SK-N-SH treated with all-trans-retinoic acid at 6 μM for 48 hours (cell line): ENCODE data around the gene MAMDC4.

Source experiments
- ARNTL ChIP-seq: fragments of 450-650 bp; formaldehyde crosslinking; IDR thresholded peaks from 2 replicates; pipeline ENCODE4 v1.5.0; 2020; ENCODE audit warnings: low read depth, mild to moderate bottlenecking, moderate library complexity, borderline replicate concordance
- BACH2 ChIP-seq: fragments of 250-450 bp; sonication (Bioruptor Pico); IDR thresholded peaks from 2 replicates; pipeline ENCODE4 v1.9.0; 2021; ENCODE audit warnings: mild to moderate bottlenecking, borderline replicate concordance
- OSR1 ChIP-seq: fragments of 250-450 bp; sonication (Bioruptor Pico); IDR thresholded peaks from 2 replicates; pipeline ENCODE4 v1.8.0; 2022; ENCODE audit warnings: moderate library complexity, mild to moderate bottlenecking, inconsistent platforms
- PPARA ChIP-seq: fragments of 250-450 bp; sonication (Bioruptor Pico); IDR thresholded peaks from 2 replicates; pipeline ENCODE4 v1.5.0; 2020; ENCODE audit warnings: mild to moderate bottlenecking, borderline replicate concordance
- SNAI2 ChIP-seq: fragments of 250-450 bp; sonication (Bioruptor Pico); IDR thresholded peaks from 2 replicates; pipeline ENCODE4 v1.5.0; 2020; ENCODE audit warnings: mild to moderate bottlenecking, moderate library complexity
- ZFP3 ChIP-seq: fragments of 250-450 bp; sonication (Bioruptor Pico); IDR thresholded peaks from 2 replicates; pipeline ENCODE4 v1.5.0; 2020; ENCODE audit warnings: mild to moderate bottlenecking, moderate library complexity
- TF ChIP-seq, protein P1 (sequence below): fragments of 250-450 bp; sonication (Bioruptor Pico); IDR thresholded peaks from 2 replicates; pipeline ENCODE4 v1.5.1; 2020; ENCODE audit warnings: low read depth, mild to moderate bottlenecking, moderate library complexity
- TF ChIP-seq, protein P2 (sequence below): fragments of 250-450 bp; sonication (Bioruptor Pico); IDR thresholded peaks from 2 replicates; pipeline ENCODE4 v1.8.0; 2020; ENCODE audit warnings: mild to moderate bottlenecking, moderate library complexity, borderline replicate concordance

- TF ChIP-seq ZFP3 (CRISPR knock-in tag) (no peak), BACH2 (CRISPR knock-in tag) (no peak), OSR1 (no peak), ARNTL (no peak), SNAI2 (CRISPR knock-in tag) (no peak), PPARA (no peak)
- TF ChIP-seq, protein P1, sequence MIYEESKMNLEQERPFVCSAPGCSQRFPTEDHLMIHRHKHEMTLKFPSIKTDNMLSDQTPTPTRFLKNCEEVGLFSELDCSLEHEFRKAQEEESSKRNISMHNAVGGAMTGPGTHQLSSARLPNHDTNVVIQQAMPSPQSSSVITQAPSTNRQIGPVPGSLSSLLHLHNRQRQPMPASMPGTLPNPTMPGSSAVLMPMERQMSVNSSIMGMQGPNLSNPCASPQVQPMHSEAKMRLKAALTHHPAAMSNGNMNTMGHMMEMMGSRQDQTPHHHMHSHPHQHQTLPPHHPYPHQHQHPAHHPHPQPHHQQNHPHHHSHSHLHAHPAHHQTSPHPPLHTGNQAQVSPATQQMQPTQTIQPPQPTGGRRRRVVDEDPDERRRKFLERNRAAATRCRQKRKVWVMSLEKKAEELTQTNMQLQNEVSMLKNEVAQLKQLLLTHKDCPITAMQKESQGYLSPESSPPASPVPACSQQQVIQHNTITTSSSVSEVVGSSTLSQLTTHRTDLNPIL (CRISPR knock-in tag) = no peak
- TF ChIP-seq, protein P2, sequence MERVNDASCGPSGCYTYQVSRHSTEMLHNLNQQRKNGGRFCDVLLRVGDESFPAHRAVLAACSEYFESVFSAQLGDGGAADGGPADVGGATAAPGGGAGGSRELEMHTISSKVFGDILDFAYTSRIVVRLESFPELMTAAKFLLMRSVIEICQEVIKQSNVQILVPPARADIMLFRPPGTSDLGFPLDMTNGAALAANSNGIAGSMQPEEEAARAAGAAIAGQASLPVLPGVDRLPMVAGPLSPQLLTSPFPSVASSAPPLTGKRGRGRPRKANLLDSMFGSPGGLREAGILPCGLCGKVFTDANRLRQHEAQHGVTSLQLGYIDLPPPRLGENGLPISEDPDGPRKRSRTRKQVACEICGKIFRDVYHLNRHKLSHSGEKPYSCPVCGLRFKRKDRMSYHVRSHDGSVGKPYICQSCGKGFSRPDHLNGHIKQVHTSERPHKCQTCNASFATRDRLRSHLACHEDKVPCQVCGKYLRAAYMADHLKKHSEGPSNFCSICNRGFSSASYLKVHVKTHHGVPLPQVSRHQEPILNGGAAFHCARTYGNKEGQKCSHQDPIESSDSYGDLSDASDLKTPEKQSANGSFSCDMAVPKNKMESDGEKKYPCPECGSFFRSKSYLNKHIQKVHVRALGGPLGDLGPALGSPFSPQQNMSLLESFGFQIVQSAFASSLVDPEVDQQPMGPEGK (CRISPR knock-in tag) = no peak
Measured at GRCh38 chr9:136857581-136858412, 5.7 kb downstream of the MAMDC4 start.
